Keratinocyte (primary cell): ENCODE data around the gene DKK3. TPM values are rescaled to one million over a fixed set of nuclear protein-coding genes. Genes with fewer than 3 reads are reported as not detected.
A peak's percentile ranks its signal among the peaks of the same experiment; 100 is the strongest.
"Not testable (repeated sequence)": the region's sequence is repeated elsewhere in the genome, so short reads cannot be mapped to it uniquely, and the experiment has no call there.

Source experiments
- DNase-seq: peaks from one replicate; pipeline ENCODE4 v3.0.0-alpha.2; 2011; ENCODE audit warnings: low read depth, missing footprints, low spot score
- FAIRE-seq: peaks from 2 replicates; lab custom pipeline; 2011; peaks lifted over from hg19 to GRCh38; lab: Jason Lieb, UNC
- H2AFZ ChIP-seq: 2 replicates; pipeline ENCODE4 v1.6.0; 2012; ENCODE audit warnings: low read length, control low read depth, inconsistent platforms; ENCODE audit not compliant: control insufficient read depth
- H3K27ac ChIP-seq: 2 replicates; pipeline ENCODE4 v1.5.1; 2011; ENCODE audit warnings: low read length; ENCODE audit not compliant: control insufficient read depth, insufficient read depth
- H3K27me3 ChIP-seq: 3 replicates; pipeline ENCODE4 v1.6.0; 2011; ENCODE audit warnings: low read length; ENCODE audit not compliant: control insufficient read depth, insufficient read depth; ENCODE audit errors: extremely low read depth
- H3K36me3 ChIP-seq, 2 experiments: 2 replicates in 1 of 2; 3 replicates in 1 of 2; pipeline ENCODE4 v1.5.1; 2011; ENCODE audit warnings: low read length in 2 of 2, mild to moderate bottlenecking in 1 of 2; ENCODE audit not compliant: control insufficient read depth in 2 of 2, insufficient read depth in 2 of 2; ENCODE audit errors: extremely low read depth in 1 of 2
- H3K4me1 ChIP-seq: 3 replicates; pipeline ENCODE4 v1.5.1; 2011; ENCODE audit warnings: low read length; ENCODE audit not compliant: control insufficient read depth, insufficient read depth; ENCODE audit errors: extremely low read depth
- H3K4me2 ChIP-seq: 3 replicates; pipeline ENCODE4 v1.6.0; 2011; ENCODE audit warnings: low read depth, low read length; ENCODE audit not compliant: control insufficient read depth, insufficient read depth; ENCODE audit errors: extremely low read depth
- H3K4me3 ChIP-seq, 3 experiments: fragments of 200-600 bp in 1 of 3; sonication (generic) in 1 of 3; 2 replicates in 2 of 3; 3 replicates in 1 of 3; pipeline ENCODE4 v1.5.1; 2011 to 2016; ENCODE audit warnings: low read length in 3 of 3, mild to moderate bottlenecking in 3 of 3, control low read depth in 2 of 3, inconsistent platforms in 1 of 3, low read depth in 1 of 3, mixed read lengths in 1 of 3, mixed run types in 1 of 3, moderate library complexity in 1 of 3; ENCODE audit not compliant: control insufficient read depth in 2 of 3, insufficient read depth in 2 of 3; ENCODE audit errors: extremely low read depth in 1 of 3
- H3K79me2 ChIP-seq: 2 replicates; pipeline ENCODE4 v1.6.0; 2012; ENCODE audit warnings: low read length; ENCODE audit not compliant: control insufficient read depth, insufficient read depth
- H3K9ac ChIP-seq: 3 replicates; pipeline ENCODE4 v1.6.0; 2011; ENCODE audit warnings: low read length; ENCODE audit not compliant: control insufficient read depth, insufficient read depth; ENCODE audit errors: extremely low read depth
- H3K9me1 ChIP-seq: 3 replicates; pipeline ENCODE4 v1.6.0; 2011; ENCODE audit warnings: low read length; ENCODE audit not compliant: control insufficient read depth, insufficient read depth; ENCODE audit errors: extremely low read depth
- H3K9me3 ChIP-seq: 2 replicates; pipeline ENCODE4 v1.5.1; 2012; ENCODE audit warnings: low read depth, low read length; ENCODE audit not compliant: control insufficient read depth
- H4K20me1 ChIP-seq: 3 replicates; pipeline ENCODE4 v1.6.0; 2011; ENCODE audit warnings: low read length; ENCODE audit not compliant: control insufficient read depth, insufficient read depth; ENCODE audit errors: extremely low read depth
- CTCF ChIP-seq, 3 experiments: IDR thresholded peaks in 1 of 3; conservative IDR thresholded peaks in 1 of 3; optimal IDR thresholded peaks in 1 of 3; 2 replicates in 2 of 3; 3 replicates in 1 of 3; pipeline versions ENCODE3 to v1.5.1; 2011; ENCODE audit warnings: low read length in 3 of 3, mild to moderate bottlenecking in 3 of 3, moderate library complexity in 2 of 3, control low read depth in 1 of 3, inconsistent platforms in 1 of 3; ENCODE audit not compliant: insufficient read depth in 2 of 3; ENCODE audit errors: extremely low read depth in 1 of 3
- EZH2 ChIP-seq: IDR thresholded peaks from one replicate; pipeline ENCODE4 v1.6.1; 2012; ENCODE audit warnings: inconsistent platforms, mild to moderate bottlenecking, low read length, moderate library complexity
- dilution Hi-C: fragments of 300-500 bp; cut with MboI; formaldehyde crosslinking; loops from one replicate; pipeline ENCODE4 v1.7.0; 2020; ENCODE audit warnings: low sequenced_read_pairs; ENCODE audit not compliant: extremely low pct_ligation_motif_present
- polyA plus RNA-seq, 5 experiments: library from polyadenylated mRNA; depleted of rRNA in 3 of 5; stranded (reverse) in 3 of 5; stranded (forward) in 1 of 5; unstranded in 1 of 5; fragments of >200 nt; gene quantifications; 1 replicate in 1 of 5; 2 replicates in 3 of 5; 3 replicates in 1 of 5; pipeline versions ENCODE4 v1.2.1 to v1.2.3, GENCODE V29; 2011 to 2012; ENCODE audit warnings: missing spikeins in 2 of 5, low read depth in 1 of 5, low replicate concordance in 1 of 5

DKK3 gene
- polyA plus RNA-seq, 1 donor (not counting 4 experiments of a cell fraction or from before 2014, with no cell fraction given): 712 TPM

DNA sequence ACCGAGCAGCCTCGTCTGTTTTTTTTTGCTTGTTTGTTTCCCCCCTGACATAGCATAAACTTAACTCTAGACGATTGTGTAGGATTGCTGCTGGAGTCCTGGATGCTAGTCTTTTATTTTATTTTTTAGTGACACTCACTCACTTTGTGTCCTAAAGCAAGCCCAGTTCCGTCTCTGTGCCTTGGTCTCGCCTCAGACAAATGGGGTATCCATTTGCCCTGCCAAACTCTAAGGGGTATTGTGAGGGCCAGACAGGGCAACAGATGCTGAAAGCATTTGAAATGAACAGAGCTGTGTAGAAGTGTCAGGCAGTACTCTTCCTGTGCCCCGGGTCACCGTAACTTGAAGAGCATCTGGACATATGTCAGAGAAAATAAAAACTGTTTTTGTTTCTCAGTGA is 34.8 kb upstream of the DKK3 start:
- TF ChIP-seq CTCF (optimal IDR thresholded peaks at IDR 0.05 in 1 of 3, IDR thresholded peaks at IDR 0.05 in 1 of 3, conservative IDR thresholded peaks at IDR 0.05 in 1 of 3; ENCODE audit: extremely low read depth in 1 of 3, insufficient read depth in 2 of 3, low read length in 3 of 3) (no peak), EZH2 (no peak)
- H3K36me3 ChIP-seq: no peaks in the 10 kb centered on the region
- dilution Hi-C loops: no loop called here

GRCh38 chr11:12042215-12042676 is 33.8 kb upstream of the DKK3 start:
- FAIRE-seq: peak; percentile 96
- H3K79me2 ChIP-seq: no peaks in the 10 kb centered on the region

More for the DNA sequence above, 34.8 kb upstream of the DKK3 start:
- Histone ChIP-seq H3K9me3 (peaks cover 4% of the 10 kb centered on the region), H3K9me1 (no peaks in the 10 kb centered on the region), H4K20me1 (no peaks in the 10 kb centered on the region), H3K79me2 (no peaks in the 10 kb centered on the region), H3K9ac (peak overlapping the region; percentile 41), H3K27me3 (no peaks in the 10 kb centered on the region), H3K4me2 (peak overlapping the region; percentile 1), H3K4me1 (peaks cover 40% of the 10 kb centered on the region), H2AFZ (no peak overlapping the region), H3K4me3 (no peak overlapping the region), H3K27ac (peak overlapping the region; percentile 96)
- FAIRE-seq (no peak), DNase-seq (no peak)

GRCh38 chr11:12040719-12041118 is 32.3 kb upstream of the DKK3 start:
- peaks cover 35% of the 10 kb centered on the region for H3K4me1 ChIP-seq
- H2AFZ ChIP-seq, FAIRE-seq, H3K27me3 ChIP-seq, H3K4me3 ChIP-seq, DNase-seq, H3K9ac ChIP-seq, H3K36me3 ChIP-seq, H3K9me1 ChIP-seq, H3K9me3 ChIP-seq, dilution Hi-C loops, H3K27ac ChIP-seq, H3K4me2 ChIP-seq, H3K79me2 ChIP-seq, H4K20me1 ChIP-seq: not testable (repeated sequence)

More at GRCh38 chr11:12042215-12042676, 33.8 kb upstream of the DKK3 start:
- no peaks in the 10 kb centered on the region for H3K27me3 ChIP-seq
- H3K4me2 ChIP-seq: peak overlapping the region; percentile 23
- no peak overlapping the region for H2AFZ ChIP-seq
- no peak overlapping the region for H3K4me3 ChIP-seq
- no peaks in the 10 kb centered on the region for H4K20me1 ChIP-seq
- no peaks in the 10 kb centered on the region for H3K9me1 ChIP-seq
- no peaks in the 10 kb centered on the region for H3K36me3 ChIP-seq
- H3K9me3 ChIP-seq: peaks cover 4% of the 10 kb centered on the region
- peak; percentile 93 for DNase-seq
- H3K4me1 ChIP-seq: peaks cover 35% of the 10 kb centered on the region
- dilution Hi-C loops: no loop called here
- peak overlapping the region; percentile 10 for H3K9ac ChIP-seq
- TF ChIP-seq EZH2: no peak
- no peak for TF ChIP-seq CTCF (optimal IDR thresholded peaks at IDR 0.05 in 1 of 3, IDR thresholded peaks at IDR 0.05 in 1 of 3, conservative IDR thresholded peaks at IDR 0.05 in 1 of 3; ENCODE audit: extremely low read depth in 1 of 3, insufficient read depth in 2 of 3, low read length in 3 of 3)
- peak overlapping the region; percentile 96 for H3K27ac ChIP-seq
